ENCODE measurements around the gene DPYSL3.

Gene DPYSL3

GRCh38 chr5:147340941-147341340 is 168.9 kb downstream of the DPYSL3 start:
- Histone ChIP-seq H3K36me3 (replicated peaks; ENCODE audit: insufficient read depth, low read length) (no peaks in the 10 kb centered on the region), H3K79me2 (ENCODE audit: low read length) (no peaks in the 10 kb centered on the region), H3F3A (ENCODE audit: insufficient read depth, low read length) (no peaks in the 10 kb centered on the region), H3K9me2 (replicated peaks; ENCODE audit: insufficient read depth, low read length) (no peaks in the 10 kb centered on the region), H3K27ac (ENCODE audit: low read length) (no peak overlapping the region), H3K4me2 (ENCODE audit: low read depth, low read length) (no peak overlapping the region), H3K9me3 (replicated peaks; ENCODE audit: insufficient read depth, low read length) (no peaks in the 10 kb centered on the region), H4K20me1 (ENCODE audit: insufficient read depth, low read length) (no peaks in the 10 kb centered on the region), H2AFZ (ENCODE audit: low read length) (no peak overlapping the region), H3K4me1 (ENCODE audit: low read length) (no peaks in the 10 kb centered on the region), H3K27me3 (replicated peaks; ENCODE audit: insufficient read depth, low read length) (no peaks in the 10 kb centered on the region), H3K4me3 (ENCODE audit: low read length) (no peak overlapping the region), H3K9ac (ENCODE audit: low read length) (no peak overlapping the region)
- TF ChIP-seq EZH2phosphoT487 (IDR thresholded peaks at IDR 0.05; ENCODE audit: low read length) (no peak), EZH2 (optimal IDR thresholded peaks at IDR 0.05; ENCODE audit: low read depth, low read length) (no peak)
- TF ChIP-seq, protein P1, sequence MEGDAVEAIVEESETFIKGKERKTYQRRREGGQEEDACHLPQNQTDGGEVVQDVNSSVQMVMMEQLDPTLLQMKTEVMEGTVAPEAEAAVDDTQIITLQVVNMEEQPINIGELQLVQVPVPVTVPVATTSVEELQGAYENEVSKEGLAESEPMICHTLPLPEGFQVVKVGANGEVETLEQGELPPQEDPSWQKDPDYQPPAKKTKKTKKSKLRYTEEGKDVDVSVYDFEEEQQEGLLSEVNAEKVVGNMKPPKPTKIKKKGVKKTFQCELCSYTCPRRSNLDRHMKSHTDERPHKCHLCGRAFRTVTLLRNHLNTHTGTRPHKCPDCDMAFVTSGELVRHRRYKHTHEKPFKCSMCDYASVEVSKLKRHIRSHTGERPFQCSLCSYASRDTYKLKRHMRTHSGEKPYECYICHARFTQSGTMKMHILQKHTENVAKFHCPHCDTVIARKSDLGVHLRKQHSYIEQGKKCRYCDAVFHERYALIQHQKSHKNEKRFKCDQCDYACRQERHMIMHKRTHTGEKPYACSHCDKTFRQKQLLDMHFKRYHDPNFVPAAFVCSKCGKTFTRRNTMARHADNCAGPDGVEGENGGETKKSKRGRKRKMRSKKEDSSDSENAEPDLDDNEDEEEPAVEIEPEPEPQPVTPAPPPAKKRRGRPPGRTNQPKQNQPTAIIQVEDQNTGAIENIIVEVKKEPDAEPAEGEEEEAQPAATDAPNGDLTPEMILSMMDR (IDR thresholded peaks at IDR 0.05; ENCODE audit: low read length) = no peak
- DNase-seq = no peak
